ENCODE results near the gene SRC. TPM values are rescaled to one million over a fixed set of nuclear protein-coding genes. Genes with fewer than 3 reads are reported as not detected.

Gene SRC
- total RNA-seq, 1 experiment from 2014 or later = 185 TPM

- no peak for DNase-seq
- CTCF ChIA-PET = no interaction called here
- intact Hi-C loops (cut with micrococcal nuclease; ENCODE audit: unreplicated experiment) = no loop called here
- Mint-ChIP-seq H3K27me3 (ENCODE audit: unreplicated experiment) (no peaks in the 10 kb centered on the region), H3K27ac (ENCODE audit: unreplicated experiment) (no peak overlapping the region), H3K4me1 (ENCODE audit: low read depth, unreplicated experiment) (peaks cover 24% of the 10 kb centered on the region), H3K36me3 (ENCODE audit: insufficient read depth, unreplicated experiment) (peaks cover 46% of the 10 kb centered on the region), H3K4me3 (ENCODE audit: low read depth, unreplicated experiment) (no peak overlapping the region), H3K9me3 (ENCODE audit: low read depth, unreplicated experiment) (no peaks in the 10 kb centered on the region)
- BruUV-seq (replicated peaks) = no TSS peak
- TF ChIP-seq, protein P1, sequence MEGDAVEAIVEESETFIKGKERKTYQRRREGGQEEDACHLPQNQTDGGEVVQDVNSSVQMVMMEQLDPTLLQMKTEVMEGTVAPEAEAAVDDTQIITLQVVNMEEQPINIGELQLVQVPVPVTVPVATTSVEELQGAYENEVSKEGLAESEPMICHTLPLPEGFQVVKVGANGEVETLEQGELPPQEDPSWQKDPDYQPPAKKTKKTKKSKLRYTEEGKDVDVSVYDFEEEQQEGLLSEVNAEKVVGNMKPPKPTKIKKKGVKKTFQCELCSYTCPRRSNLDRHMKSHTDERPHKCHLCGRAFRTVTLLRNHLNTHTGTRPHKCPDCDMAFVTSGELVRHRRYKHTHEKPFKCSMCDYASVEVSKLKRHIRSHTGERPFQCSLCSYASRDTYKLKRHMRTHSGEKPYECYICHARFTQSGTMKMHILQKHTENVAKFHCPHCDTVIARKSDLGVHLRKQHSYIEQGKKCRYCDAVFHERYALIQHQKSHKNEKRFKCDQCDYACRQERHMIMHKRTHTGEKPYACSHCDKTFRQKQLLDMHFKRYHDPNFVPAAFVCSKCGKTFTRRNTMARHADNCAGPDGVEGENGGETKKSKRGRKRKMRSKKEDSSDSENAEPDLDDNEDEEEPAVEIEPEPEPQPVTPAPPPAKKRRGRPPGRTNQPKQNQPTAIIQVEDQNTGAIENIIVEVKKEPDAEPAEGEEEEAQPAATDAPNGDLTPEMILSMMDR (IDR thresholded peaks at IDR 0.05; ENCODE audit: unreplicated experiment) = no peak
Measured at GRCh38 chr20:37373020-37373598, 27.2 kb downstream of the SRC start.

GRCh38 chr20:37375227-37375626 lies 29.3 kb downstream of the SRC start:
- no peak overlapping the region for H3K4me3 Mint-ChIP-seq (ENCODE audit: low read depth, unreplicated experiment)
- DNase-seq = no peak
- peaks cover 51% of the 10 kb centered on the region for H3K36me3 Mint-ChIP-seq (ENCODE audit: insufficient read depth, unreplicated experiment)
- H3K4me1 Mint-ChIP-seq (ENCODE audit: low read depth, unreplicated experiment) = peaks cover 45% of the 10 kb centered on the region
- H3K27ac Mint-ChIP-seq (ENCODE audit: unreplicated experiment) = peak overlapping the region; percentile 31
- TF ChIP-seq, protein P1 (IDR thresholded peaks at IDR 0.05; ENCODE audit: unreplicated experiment) = no peak
- no peaks in the 10 kb centered on the region for H3K9me3 Mint-ChIP-seq (ENCODE audit: low read depth, unreplicated experiment)
- CTCF ChIA-PET = no interaction called here
- no TSS peak for BruUV-seq (replicated peaks)
- H3K27me3 Mint-ChIP-seq (ENCODE audit: unreplicated experiment) = no peaks in the 10 kb centered on the region
- intact Hi-C loops (cut with micrococcal nuclease; ENCODE audit: unreplicated experiment) = no loop called here

- peaks cover 62% of the 10 kb centered on the region for H3K36me3 Mint-ChIP-seq (ENCODE audit: insufficient read depth, unreplicated experiment)
- H3K27me3 Mint-ChIP-seq (ENCODE audit: unreplicated experiment) = no peaks in the 10 kb centered on the region
- H3K4me1 Mint-ChIP-seq (ENCODE audit: low read depth, unreplicated experiment) = peaks cover 51% of the 10 kb centered on the region
- no peak overlapping the region for H3K4me3 Mint-ChIP-seq (ENCODE audit: low read depth, unreplicated experiment)
- CTCF ChIA-PET = interaction anchor here (0.6 kb wide), 1 partner anchor 342 kb away, joined by 7 read pairs; no protein-coding TSS in a partner anchor
- intact Hi-C loops (cut with micrococcal nuclease; ENCODE audit: unreplicated experiment) = no loop called here
- no peak for DNase-seq
- no TSS peak for BruUV-seq (replicated peaks)
- no peaks in the 10 kb centered on the region for H3K9me3 Mint-ChIP-seq (ENCODE audit: low read depth, unreplicated experiment)
- TF ChIP-seq, protein P1 (IDR thresholded peaks at IDR 0.05; ENCODE audit: unreplicated experiment) = no peak
- H3K27ac Mint-ChIP-seq (ENCODE audit: unreplicated experiment) = no peak overlapping the region
Measured at GRCh38 chr20:37376324-37376723, 30.4 kb downstream of the SRC start.

DNA sequence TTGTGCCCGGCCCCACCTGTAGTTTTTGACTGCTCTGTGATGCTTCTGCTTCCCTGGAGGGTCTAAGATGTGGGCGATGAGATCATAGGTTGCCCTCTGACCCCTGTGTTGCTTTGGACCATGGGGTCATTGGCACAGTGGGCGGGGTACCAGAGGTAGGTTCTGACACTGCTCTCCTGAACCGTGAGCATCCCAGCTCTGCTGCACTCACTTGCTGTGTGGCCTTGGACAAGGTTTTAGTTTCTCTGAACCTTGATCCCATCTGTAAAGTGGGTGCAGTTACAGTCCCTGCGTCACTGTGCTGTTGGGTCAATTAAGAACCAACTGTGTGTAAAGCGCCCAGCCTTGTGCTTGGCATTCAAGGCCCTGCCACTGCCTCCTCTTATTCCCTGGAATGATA lies 30.9 kb downstream of the SRC start:
- peaks cover 52% of the 10 kb centered on the region for H3K4me1 Mint-ChIP-seq (ENCODE audit: low read depth, unreplicated experiment)
- no TSS peak for BruUV-seq (replicated peaks)
- no peak overlapping the region for H3K4me3 Mint-ChIP-seq (ENCODE audit: low read depth, unreplicated experiment)
- H3K27me3 Mint-ChIP-seq (ENCODE audit: unreplicated experiment) = no peaks in the 10 kb centered on the region
- CTCF ChIA-PET = interaction anchor here (0.6 kb wide), 1 partner anchor 343 kb away, joined by 7 read pairs; no protein-coding TSS in a partner anchor
- peaks cover 66% of the 10 kb centered on the region for H3K36me3 Mint-ChIP-seq (ENCODE audit: insufficient read depth, unreplicated experiment)
- H3K9me3 Mint-ChIP-seq (ENCODE audit: low read depth, unreplicated experiment) = no peaks in the 10 kb centered on the region
- intact Hi-C loops (cut with micrococcal nuclease; ENCODE audit: unreplicated experiment) = no loop called here
- DNase-seq = no peak
- TF ChIP-seq, protein P1 (IDR thresholded peaks at IDR 0.05; ENCODE audit: unreplicated experiment) = no peak
- no peak overlapping the region for H3K27ac Mint-ChIP-seq (ENCODE audit: unreplicated experiment)
